HG03442 (cell line): ENCODE results near the gene MAZ.

Experiments
- ATAC-seq: cut with Tn5 transposase; IDR thresholded peaks from one replicate; pipeline ENCODE4 v1.9.1; 2021; ENCODE audit warnings: mild to moderate bottlenecking, moderate library complexity; ENCODE audit not compliant: unreplicated experiment

Gene MAZ

GRCh38 chr16:29809031-29809747 lies 2.9 kb downstream of the MAZ start:
- ATAC-seq, result no peak

GRCh38 chr16:29809850-29810698 lies 3.7 kb downstream of the MAZ start:
- ATAC-seq, result no peak

- ATAC-seq, result no peak
These were observed 4.4 kb downstream of the MAZ start for GRCh38 chr16:29810699-29811169.

GRCh38 chr16:29811170-29811895 lies 5.0 kb downstream of the MAZ start:
- peak; percentile 35 for ATAC-seq

- ATAC-seq, result no peak
These were observed 5.8 kb downstream of the MAZ start, which contains the start of gene PRRT2 for GRCh38 chr16:29811896-29812665. TSS of gene PRRT2 (plus strand) at chr16:29812193. CDS start at chr16:29813055, 862 bp downstream.

- no peak for ATAC-seq
These were observed 6.7 kb downstream of the MAZ start for GRCh38 chr16:29812754-29813643.

GRCh38 chr16:29813644-29814562 lies 7.6 kb downstream of the MAZ start:
- no peak for ATAC-seq

GRCh38 chr16:29814592-29814991 lies 8.3 kb downstream of the MAZ start:
- no peak for ATAC-seq

- ATAC-seq, result no peak
These were observed 8.8 kb downstream of the MAZ start for GRCh38 chr16:29815032-29815721.

- ATAC-seq, result peak; percentile 47
These were observed 9.7 kb downstream of the MAZ start, which contains the start of gene PAGR1 for GRCh38 chr16:29815793-29816693. TSS of gene PAGR1 (plus strand) at chr16:29816152. CDS start at chr16:29816526, 374 bp downstream.

- peak; percentile 18 for ATAC-seq
These were observed 10.5 kb downstream of the MAZ start for GRCh38 chr16:29816694-29817441.

GRCh38 chr16:29818082-29818481 lies 11.8 kb downstream of the MAZ start:
- ATAC-seq, result no peak

- no peak for ATAC-seq
These were observed 13.2 kb downstream of the MAZ start for GRCh38 chr16:29819506-29819905.

GRCh38 chr16:29820271-29820701 lies 14.0 kb downstream of the MAZ start, which contains the start of gene MVP:
TSS of gene MVP (plus strand) at chr16:29820462. CDS start at chr16:29830550, 10,088 bp downstream.
- no peak for ATAC-seq

GRCh38 chr16:29820730-29821642 lies 14.7 kb downstream of the MAZ start:
- ATAC-seq, result no peak
